HG03565 (cell line): Measurements from ENCODE around the gene GALNT9.

Experiments used
- ATAC-seq: cut with Tn5 transposase; IDR thresholded peaks from one replicate; pipeline ENCODE4 v1.9.1; 2021; ENCODE audit warnings: mild to moderate bottlenecking, moderate library complexity; ENCODE audit not compliant: unreplicated experiment

The GALNT9 gene

GRCh38 chr12:132344601-132345000 lies 15.2 kb upstream of the GALNT9 start:
- no peak for ATAC-seq

GRCh38 chr12:132344181-132344580 lies 14.8 kb upstream of the GALNT9 start:
- no peak for ATAC-seq

- no peak for ATAC-seq
Observed at GRCh38 chr12:132343294-132344004, 14.1 kb upstream of the GALNT9 start.

- ATAC-seq = no peak
Observed at GRCh38 chr12:132342251-132343227, 13.2 kb upstream of the GALNT9 start.

GRCh38 chr12:132341318-132342050 lies 12.1 kb upstream of the GALNT9 start:
- ATAC-seq = no peak

GRCh38 chr12:132340266-132341035 lies 11.1 kb upstream of the GALNT9 start:
- no peak for ATAC-seq

- no peak for ATAC-seq
Observed at GRCh38 chr12:132339856-132340255, 10.5 kb upstream of the GALNT9 start.

- ATAC-seq = no peak
Observed at GRCh38 chr12:132338781-132339180, 9.4 kb upstream of the GALNT9 start.

- ATAC-seq = no peak
Observed at GRCh38 chr12:132338311-132338710, 8.9 kb upstream of the GALNT9 start.

- ATAC-seq = no peak
Observed at GRCh38 chr12:132337557-132337956, 8.2 kb upstream of the GALNT9 start.

- no peak for ATAC-seq
Observed at GRCh38 chr12:132336451-132337413, 7.3 kb upstream of the GALNT9 start.

GRCh38 chr12:132335179-132335756 lies 5.9 kb upstream of the GALNT9 start:
- ATAC-seq = no peak

- no peak for ATAC-seq
Observed at GRCh38 chr12:132333766-132334165, 4.4 kb upstream of the GALNT9 start.

GRCh38 chr12:132333273-132333672 lies 3.9 kb upstream of the GALNT9 start:
- no peak for ATAC-seq

GRCh38 chr12:132330549-132330881 lies 1.1 kb upstream of the GALNT9 start:
- ATAC-seq = no peak

- ATAC-seq = no peak
Observed at GRCh38 chr12:132329720-132330548, 545 bp upstream of the GALNT9 start.

- no peak for ATAC-seq
Observed at GRCh38 chr12:132328282-132329029, 933 bp downstream of the GALNT9 start.
